Dendritic cell treated with granulocyte-macrophage colony-stimulating factor and Interleukin-4, amounts not matched to agents 40 ng/mL and 50 ng/mL, for 4 days (primary cell): ENCODE measurements around the gene ZGPAT.

Experiments
- H3K27ac Mint-ChIP-seq: one replicate; pipeline ENCODE4 v1.8.0; 2022; ENCODE audit warnings: mild to moderate bottlenecking, mixed read lengths
- H3K27me3 Mint-ChIP-seq: one replicate; pipeline ENCODE4 v1.8.0; 2022; ENCODE audit warnings: mild to moderate bottlenecking, mixed read lengths
- H3K36me3 Mint-ChIP-seq: one replicate; pipeline ENCODE4 v1.8.0; 2022; ENCODE audit warnings: low read depth, mixed read lengths
- H3K4me1 Mint-ChIP-seq: one replicate; pipeline ENCODE4 v1.8.0; 2022; ENCODE audit warnings: low read depth, mixed read lengths
- H3K4me3 Mint-ChIP-seq: one replicate; pipeline ENCODE4 v1.8.0; 2022; ENCODE audit warnings: mild to moderate bottlenecking, moderate library complexity, mixed read lengths
- H3K9me3 Mint-ChIP-seq: one replicate; pipeline ENCODE4 v1.8.0; 2022; ENCODE audit warnings: mixed read lengths
- intact Hi-C: fragments of 100-400 bp; cut with micrococcal nuclease; formaldehyde crosslinking; loops from one replicate; pipeline ENCODE4 v1.15.0; 2022

Gene ZGPAT

DNA sequence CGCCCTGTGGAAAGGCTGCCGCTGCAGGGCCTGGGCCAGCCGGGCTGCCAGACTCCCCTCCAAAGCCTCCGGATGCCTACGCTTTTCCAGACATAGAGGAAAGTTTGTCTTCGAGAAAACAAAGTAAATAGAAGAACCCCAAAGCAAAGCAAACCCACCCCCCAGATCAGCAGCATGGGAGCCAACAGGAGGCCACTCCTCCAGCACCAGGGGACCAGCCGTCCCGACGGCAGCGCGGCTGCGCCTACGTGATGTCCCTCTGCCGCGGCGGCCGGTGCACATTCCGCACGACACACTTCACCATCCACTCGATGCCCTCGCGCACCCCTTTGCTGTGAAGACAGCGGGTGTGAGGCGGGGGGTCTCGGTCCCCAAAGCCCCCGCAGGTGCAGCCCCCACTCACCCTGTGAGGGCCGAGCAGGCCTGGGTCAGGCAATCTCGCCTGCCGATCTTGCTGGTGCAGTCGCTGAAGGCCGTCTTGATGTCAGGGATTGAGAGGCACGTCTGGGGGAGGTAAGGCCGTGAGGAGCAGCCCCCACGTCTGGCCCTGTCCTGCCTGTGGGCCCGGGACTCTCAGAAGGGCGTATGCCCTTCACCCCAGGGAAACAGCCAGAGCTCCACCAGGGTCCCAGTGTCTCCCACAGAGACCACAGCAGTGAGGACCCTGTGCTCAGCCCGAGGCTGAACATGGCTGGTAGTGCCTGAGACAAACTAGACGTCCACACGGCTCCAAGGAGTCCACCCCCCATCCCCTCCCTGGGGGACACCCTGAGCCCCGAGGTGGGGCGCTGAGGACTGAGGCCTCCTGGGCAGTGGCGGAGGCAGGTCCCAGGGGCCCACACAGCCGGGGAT, 7.4 kb upstream of the ZGPAT start:
- Mint-ChIP-seq H3K36me3 (peaks cover 81% of the 10 kb centered on the region), H3K4me1 (peaks cover 45% of the 10 kb centered on the region)

DNA sequence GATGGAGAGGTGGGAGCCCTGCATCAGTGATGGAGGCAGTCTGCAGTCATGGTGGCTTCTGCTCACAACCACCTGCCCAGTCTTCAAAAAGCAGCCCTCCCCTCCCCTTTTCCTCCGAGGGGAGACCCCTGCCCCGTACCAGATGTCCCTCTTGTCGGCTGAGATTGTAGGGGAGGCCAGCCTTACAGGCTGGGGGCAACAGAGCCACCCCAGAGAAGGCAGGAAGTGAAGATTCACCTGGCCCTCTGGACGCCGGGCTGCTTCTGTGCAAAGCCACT, 6.8 kb upstream of the ZGPAT start:
- no peaks in the 10 kb centered on the region for H3K9me3 Mint-ChIP-seq
- H3K27me3 Mint-ChIP-seq: peaks cover 3% of the 10 kb centered on the region
- H3K27ac Mint-ChIP-seq: no peak overlapping the region
- no peak overlapping the region for H3K4me3 Mint-ChIP-seq
- peaks cover 42% of the 10 kb centered on the region for H3K4me1 Mint-ChIP-seq
- peaks cover 81% of the 10 kb centered on the region for H3K36me3 Mint-ChIP-seq
- intact Hi-C loops: no loop called here

More for the DNA sequence above, 7.4 kb upstream of the ZGPAT start:
- peak overlapping the region; percentile 46 for H3K27ac Mint-ChIP-seq
- H3K9me3 Mint-ChIP-seq: no peaks in the 10 kb centered on the region
- H3K27me3 Mint-ChIP-seq: peaks cover 3% of the 10 kb centered on the region
- intact Hi-C loops: no loop called here
- H3K4me3 Mint-ChIP-seq: no peak overlapping the region

GRCh38 chr20:63701329-63702035, 6.4 kb upstream of the ZGPAT start:
- Mint-ChIP-seq H3K9me3 (no peaks in the 10 kb centered on the region), H3K27me3 (peaks cover 3% of the 10 kb centered on the region), H3K4me3 (no peak overlapping the region), H3K4me1 (peaks cover 42% of the 10 kb centered on the region), H3K27ac (no peak overlapping the region), H3K36me3 (peaks cover 82% of the 10 kb centered on the region)
- intact Hi-C loops: no loop called here

GRCh38 chr20:63702036-63702665, 5.7 kb upstream of the ZGPAT start:
- H3K9me3 Mint-ChIP-seq: no peaks in the 10 kb centered on the region
- H3K27ac Mint-ChIP-seq: no peak overlapping the region
- peaks cover 84% of the 10 kb centered on the region for H3K36me3 Mint-ChIP-seq
- peaks cover 2% of the 10 kb centered on the region for H3K27me3 Mint-ChIP-seq
- peaks cover 42% of the 10 kb centered on the region for H3K4me1 Mint-ChIP-seq
- no peak overlapping the region for H3K4me3 Mint-ChIP-seq
- intact Hi-C loops: no loop called here

DNA sequence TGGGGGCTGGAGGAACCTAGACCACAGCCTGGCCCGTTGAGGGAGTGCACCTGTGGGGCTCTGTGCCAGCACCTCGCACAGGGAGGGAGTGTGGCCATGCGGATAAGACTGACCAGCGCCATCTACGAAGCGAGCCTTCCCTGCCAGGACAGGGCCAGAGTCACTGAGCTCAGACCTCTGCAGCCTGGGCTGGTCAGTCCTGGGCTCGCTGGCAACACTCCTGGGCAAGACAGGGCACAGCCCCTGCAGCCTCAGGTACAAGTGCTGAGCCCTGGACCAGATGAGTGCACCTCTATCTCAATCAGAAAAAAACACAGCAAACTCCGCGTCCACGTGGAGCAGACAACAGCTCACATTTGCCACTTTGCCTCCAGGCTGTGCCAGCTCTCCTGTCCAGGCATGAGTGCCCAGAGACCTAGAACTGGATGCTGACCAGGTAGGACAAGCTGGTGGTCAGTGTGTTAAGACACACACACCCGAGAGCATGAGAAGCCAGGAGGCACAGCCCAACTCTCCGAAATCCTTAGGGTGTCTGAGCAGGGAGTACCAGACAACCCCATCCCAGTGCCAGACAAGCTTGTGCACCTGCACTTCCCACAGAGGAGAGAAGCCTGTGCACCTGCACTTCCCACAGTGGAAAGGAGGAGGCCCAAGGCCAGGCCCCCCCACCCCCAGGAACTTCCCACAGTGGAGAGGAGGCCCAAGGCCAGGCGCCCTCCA, 4.9 kb upstream of the ZGPAT start:
- Mint-ChIP-seq H3K4me3 (no peak overlapping the region), H3K27ac (no peak overlapping the region), H3K9me3 (no peaks in the 10 kb centered on the region), H3K4me1 (peaks cover 36% of the 10 kb centered on the region), H3K36me3 (peaks cover 84% of the 10 kb centered on the region), H3K27me3 (no peaks in the 10 kb centered on the region)
- intact Hi-C loops: no loop called here

- Mint-ChIP-seq H3K27me3 (no peaks in the 10 kb centered on the region), H3K4me1 (peaks cover 34% of the 10 kb centered on the region), H3K27ac (no peak overlapping the region), H3K4me3 (no peak overlapping the region), H3K9me3 (no peaks in the 10 kb centered on the region), H3K36me3 (peaks cover 84% of the 10 kb centered on the region)
- intact Hi-C loops: no loop called here
Measured at GRCh38 chr20:63703471-63703975, 4.3 kb upstream of the ZGPAT start.

DNA sequence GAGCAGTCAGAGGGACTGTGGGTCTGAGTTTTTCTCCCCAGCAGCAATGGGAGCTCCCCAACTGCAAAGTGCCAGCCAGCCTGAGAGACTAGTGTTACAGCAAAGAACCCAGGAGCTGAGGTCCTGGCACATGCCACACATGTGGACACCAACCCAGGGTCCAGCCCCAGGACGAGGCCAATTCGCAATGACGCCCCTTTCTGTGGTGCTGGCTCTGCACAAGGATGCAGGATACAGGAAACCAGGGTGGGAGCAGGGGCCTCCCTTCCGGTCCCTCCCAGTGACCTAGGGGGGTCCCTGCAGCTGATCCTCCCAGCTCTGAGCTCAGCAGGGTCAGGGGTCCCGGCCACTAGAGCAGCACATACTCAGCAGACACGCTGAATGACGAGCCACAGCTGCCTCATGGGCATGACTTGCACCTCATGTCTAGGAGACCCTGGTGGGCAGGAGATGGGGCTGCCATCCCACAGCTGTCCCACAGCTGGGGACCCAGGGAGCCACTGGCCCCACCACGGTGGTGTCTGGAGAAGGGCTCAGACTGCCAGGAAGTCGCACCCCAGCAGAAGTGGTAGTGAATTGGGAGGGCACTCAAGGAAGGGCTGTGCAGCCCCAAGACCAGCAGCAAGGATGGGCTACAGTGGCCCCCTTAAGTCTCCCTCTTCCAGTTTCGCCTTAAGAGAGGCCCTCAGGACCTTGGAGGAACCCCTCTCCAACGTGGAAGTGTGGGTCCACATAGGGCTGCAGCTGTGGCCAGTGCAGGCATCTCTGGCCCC, 3.7 kb upstream of the ZGPAT start:
- Mint-ChIP-seq H3K4me3 (no peak overlapping the region), H3K9me3 (no peaks in the 10 kb centered on the region), H3K27ac (no peak overlapping the region), H3K36me3 (peaks cover 85% of the 10 kb centered on the region), H3K4me1 (peaks cover 36% of the 10 kb centered on the region), H3K27me3 (no peaks in the 10 kb centered on the region)
- intact Hi-C loops: no loop called here

DNA sequence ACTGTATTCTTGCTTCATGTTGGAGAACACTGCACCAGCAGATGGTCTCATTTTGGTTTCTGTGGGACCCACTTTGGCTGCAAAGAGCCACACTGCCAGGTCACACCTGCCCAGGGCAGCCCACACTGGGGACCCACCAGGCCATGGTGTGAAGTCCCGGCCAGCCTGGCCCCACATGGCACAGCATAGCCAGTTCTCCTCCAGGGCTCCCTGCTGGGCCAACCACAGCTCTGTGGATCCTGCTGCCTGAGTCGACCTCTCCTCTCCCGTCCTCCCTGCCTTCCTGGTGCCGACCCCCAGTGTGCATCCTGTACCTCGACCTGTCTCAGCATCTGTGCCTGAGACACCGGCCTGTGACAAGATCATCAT, 3.1 kb upstream of the ZGPAT start:
- H3K4me1 Mint-ChIP-seq: peaks cover 36% of the 10 kb centered on the region
- H3K27me3 Mint-ChIP-seq: no peaks in the 10 kb centered on the region
- peaks cover 85% of the 10 kb centered on the region for H3K36me3 Mint-ChIP-seq
- H3K27ac Mint-ChIP-seq: no peak overlapping the region
- no peaks in the 10 kb centered on the region for H3K9me3 Mint-ChIP-seq
- no peak overlapping the region for H3K4me3 Mint-ChIP-seq
- intact Hi-C loops: no loop called here

DNA sequence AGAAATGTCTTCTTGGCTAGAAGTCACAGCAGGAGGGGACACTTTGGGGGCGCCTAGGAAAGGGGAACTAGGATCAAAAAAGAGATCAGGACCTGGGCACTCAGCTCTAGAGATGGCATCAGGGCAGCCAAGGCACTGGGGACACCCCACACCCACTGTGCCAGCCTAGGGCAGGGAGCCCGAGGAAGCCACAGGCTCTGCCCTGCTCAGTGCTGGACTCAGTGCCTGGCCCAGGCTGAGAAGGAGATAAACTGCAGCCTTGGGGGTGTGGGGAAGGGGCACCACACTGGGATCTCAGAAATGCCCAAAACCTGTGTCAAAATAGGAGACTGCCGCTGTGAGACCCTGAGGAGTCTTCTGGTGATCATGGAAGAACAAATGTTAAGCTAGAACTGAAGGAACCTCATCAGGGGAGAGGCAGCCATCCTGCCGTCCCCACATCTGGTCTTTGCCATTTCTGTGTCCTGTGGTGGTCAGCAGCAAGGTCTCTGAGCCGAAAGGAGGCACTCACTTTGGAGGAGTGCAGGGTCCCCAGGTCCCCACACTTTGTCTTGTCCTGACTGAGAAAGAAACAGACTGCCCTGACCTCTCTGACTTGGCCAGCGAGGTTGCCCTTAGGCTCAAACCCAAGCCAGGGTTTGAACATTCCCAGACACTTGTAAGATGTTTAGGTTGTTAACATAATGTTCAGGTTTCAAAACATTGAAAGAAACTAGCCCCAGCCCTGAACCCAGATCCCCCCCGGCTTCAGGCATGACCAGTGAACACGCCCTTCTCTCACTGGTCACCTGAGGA, 2.4 kb upstream of the ZGPAT start:
- Mint-ChIP-seq H3K36me3 (peaks cover 85% of the 10 kb centered on the region), H3K27ac (no peak overlapping the region)

DNA sequence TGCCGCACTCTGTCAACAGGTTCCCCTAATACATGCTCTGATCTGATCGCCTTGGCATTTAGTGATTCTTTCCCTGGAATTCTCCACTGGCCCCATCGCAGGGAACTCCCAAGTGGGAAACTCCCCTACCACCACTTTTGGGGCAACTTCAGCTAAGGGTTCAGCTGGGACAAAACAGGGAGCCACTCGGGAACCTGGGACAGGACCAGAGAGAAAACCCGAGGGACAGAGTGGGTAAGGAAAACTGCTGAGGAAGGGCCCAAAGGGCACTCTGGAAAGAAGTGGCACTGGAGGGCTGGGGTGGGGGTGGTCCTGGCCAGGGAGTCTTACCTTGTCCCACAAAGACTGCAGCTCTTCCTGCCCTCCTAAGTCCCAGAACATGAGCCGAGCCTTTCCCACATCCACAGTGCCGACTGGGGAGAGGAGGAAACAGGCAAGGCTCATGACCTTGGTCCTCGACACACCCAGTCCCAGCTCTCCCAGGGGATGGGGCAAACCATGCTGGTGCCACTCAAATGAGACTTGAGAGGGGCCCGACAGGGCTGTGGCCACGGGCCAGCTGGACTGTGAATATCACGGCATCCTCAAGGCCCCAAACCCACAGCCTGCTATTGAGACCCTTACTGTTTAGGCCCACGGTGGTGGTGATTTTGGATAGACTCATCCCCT, 1.7 kb upstream of the ZGPAT start:
- H3K9me3 Mint-ChIP-seq: no peaks in the 10 kb centered on the region
- peak overlapping the region; percentile 85 for H3K27ac Mint-ChIP-seq
- peak overlapping the region; percentile 82 for H3K4me3 Mint-ChIP-seq
- H3K36me3 Mint-ChIP-seq: peaks cover 88% of the 10 kb centered on the region
- H3K27me3 Mint-ChIP-seq: no peaks in the 10 kb centered on the region
- peaks cover 48% of the 10 kb centered on the region for H3K4me1 Mint-ChIP-seq
- intact Hi-C loops: no loop called here

More for the DNA sequence above, 2.4 kb upstream of the ZGPAT start:
- intact Hi-C loops: no loop called here
- Mint-ChIP-seq H3K4me3 (no peak overlapping the region), H3K9me3 (no peaks in the 10 kb centered on the region), H3K27me3 (no peaks in the 10 kb centered on the region), H3K4me1 (peaks cover 40% of the 10 kb centered on the region)

- intact Hi-C loops: no loop called here
- Mint-ChIP-seq H3K27me3 (no peaks in the 10 kb centered on the region), H3K27ac (peak overlapping the region; percentile 85), H3K4me3 (peak overlapping the region; percentile 82), H3K36me3 (peaks cover 94% of the 10 kb centered on the region), H3K9me3 (peaks cover 1% of the 10 kb centered on the region), H3K4me1 (peaks cover 51% of the 10 kb centered on the region)
Measured at GRCh38 chr20:63706852-63707557, 834 bp upstream of the ZGPAT start.
